HG02571 (cell line): ENCODE results near the gene SH2B3.
A peak's percentile ranks its signal among the peaks of the same experiment; 100 is the strongest.

ENCODE experiments used
- ATAC-seq: cut with Tn5 transposase; IDR thresholded peaks from one replicate; pipeline ENCODE4 v1.9.1; 2021; ENCODE audit warnings: mild to moderate bottlenecking, moderate library complexity; ENCODE audit not compliant: unreplicated experiment

Gene SH2B3

DNA sequence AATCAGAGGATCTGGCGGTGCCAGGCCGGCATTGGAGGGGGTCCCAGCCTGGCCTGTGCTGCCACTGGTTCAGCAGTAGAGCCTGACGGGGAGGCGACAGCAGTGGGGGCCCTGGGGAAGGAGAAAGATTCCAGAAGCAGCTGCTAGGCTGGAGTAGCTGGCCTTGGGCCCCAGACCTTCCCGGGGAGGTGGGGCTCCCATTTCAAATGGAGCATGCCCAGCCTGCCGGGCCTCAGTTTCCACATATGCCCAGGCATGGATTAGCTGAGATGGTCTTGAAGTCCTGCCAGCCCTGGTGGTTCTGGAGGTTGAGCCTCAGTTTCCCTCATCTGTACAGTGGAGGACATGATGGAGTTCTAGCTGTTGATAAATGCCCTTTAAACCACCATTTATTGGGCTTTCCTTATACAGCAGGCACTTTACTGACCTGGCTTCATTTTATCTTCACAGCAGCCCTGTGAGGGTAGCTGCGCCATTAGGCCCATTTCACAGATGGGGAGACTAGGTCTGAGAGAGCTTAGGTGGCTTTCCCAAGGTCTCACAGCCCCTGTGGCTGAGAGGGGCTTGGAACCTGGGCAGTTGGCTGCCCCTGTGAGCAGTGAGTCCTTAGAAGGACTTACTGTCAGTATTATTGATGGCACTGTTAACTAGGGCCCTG is 21.8 kb downstream of the SH2B3 start:
- no peak for ATAC-seq

DNA sequence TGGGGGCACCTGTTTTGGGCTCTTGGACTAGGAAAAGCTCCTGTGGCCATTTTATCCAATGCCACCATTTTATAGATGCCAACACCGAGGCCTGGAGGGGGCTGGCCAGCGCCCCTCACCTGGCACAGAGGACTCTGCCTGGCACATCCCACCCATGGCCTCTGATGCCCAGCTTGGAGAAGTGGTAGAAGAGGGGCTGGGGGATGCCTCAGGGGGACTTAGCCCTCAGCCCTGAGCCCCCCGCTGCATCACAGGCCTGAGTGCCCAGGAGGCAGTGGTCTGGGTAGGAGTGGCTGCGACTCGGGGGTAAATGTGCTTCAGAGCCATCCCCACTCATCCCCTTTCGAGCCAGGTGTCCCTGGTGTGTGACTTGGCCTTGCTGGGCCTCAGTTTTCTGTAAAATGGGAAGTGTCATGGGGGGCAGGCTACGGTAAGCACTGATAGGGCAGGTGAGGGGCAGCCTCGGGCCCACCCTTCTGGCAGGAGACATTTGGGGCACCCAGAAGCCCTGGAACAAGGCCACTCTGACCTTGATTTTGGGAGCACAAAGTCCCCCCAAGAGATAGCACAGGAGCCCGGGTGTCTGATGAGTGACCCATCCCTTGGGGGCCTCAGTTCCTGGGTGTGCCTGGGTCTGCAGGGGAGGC is 22.5 kb downstream of the SH2B3 start:
- no peak for ATAC-seq

DNA sequence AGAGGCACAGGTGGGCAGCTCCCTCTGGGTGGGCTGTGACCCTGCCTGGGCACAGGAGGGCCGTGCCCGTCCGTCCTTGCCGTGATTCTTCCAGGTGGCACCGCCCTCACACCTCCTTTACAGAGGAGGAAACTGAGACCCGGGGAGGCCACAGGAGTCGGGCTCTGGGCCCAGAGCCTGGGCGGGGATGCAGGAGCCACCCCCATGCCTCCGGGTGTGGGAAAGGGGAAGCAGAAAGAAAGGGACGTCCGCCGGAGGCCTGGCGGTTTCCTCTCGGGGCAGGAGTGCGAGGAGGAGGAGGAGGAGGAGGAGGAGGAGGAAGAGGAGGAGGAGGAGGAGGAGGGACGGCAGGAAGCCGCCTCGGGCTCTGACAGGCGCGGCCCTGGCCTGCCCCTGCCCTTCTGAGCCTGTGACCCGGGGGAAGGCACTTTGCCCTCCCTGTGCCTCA is 23.0 kb downstream of the SH2B3 start:
- no peak for ATAC-seq

DNA sequence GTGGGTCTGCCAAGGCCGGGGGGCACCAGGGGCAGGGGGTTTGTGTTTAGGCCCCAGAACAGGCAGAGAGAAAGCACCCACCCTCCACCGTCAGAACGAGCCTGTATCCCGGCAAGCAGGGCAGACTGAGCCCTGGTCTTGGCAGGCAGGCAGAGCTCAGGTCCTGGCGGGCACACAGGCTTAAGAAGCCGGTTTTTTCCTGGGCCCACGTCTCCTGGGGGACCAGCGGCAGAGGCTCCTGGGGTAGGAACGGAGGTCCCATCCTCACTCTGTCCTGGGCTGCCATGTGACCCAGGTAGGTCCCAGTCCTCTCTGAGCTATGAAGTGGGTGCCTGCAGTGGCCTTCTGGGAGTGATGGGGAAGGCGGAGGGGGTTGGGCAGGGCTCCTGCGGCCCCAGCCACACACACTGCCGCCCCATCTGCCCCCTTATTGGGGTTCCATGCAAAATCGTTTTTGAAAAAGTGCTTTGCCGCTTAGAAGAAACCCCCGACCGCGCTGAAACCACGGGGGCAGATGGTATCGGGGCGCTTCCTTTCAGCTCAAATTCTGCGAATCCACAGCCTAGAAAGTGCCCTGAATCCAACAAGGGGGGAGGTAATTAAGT is 24.2 kb downstream of the SH2B3 start:
- ATAC-seq: no peak

DNA sequence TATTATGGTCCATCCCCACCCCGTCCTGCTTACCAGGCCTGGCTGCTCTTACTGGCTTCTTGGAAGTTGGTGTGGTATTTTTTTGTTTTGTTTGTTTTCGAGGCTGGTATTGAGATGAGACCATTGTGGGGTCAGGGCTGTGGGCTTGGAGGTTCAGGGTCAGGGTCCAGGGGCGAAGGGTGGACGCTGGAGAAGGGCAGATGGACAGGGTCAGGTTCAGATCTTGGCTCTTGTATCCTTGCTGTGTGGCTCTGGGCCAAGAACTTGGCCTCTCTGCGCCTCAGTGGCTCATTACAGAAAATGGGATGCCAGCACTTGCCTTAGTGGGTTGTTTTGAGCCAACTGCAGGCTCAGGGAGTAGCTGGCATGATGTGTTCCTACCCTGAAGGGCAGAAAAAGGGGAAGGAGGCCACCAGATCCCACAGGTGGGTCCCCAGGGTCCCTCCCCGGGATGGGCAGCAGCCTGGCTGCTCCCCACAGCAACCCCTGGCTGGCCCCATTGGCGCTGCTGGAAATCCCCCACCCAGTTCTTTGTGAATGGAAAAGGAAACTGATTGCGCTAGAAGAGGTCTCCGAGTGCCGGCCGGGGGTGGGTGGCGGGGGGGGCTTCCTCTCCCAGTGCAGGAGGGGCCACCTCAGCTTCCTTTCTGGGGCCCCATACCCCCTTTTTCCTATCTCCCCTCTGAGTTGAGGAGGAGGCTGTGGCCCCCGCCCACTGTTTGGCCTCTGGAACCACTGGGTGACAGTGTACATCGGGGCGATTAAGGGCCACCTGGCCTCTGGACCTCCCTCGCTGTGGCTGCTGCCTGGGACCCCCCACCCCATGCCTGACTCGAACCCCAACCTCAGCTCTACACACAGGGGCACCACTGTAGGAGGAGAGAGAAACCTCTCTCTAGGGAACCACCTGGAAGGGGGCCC is 25.0 kb downstream of the SH2B3 start:
- peak; percentile 32 for ATAC-seq

DNA sequence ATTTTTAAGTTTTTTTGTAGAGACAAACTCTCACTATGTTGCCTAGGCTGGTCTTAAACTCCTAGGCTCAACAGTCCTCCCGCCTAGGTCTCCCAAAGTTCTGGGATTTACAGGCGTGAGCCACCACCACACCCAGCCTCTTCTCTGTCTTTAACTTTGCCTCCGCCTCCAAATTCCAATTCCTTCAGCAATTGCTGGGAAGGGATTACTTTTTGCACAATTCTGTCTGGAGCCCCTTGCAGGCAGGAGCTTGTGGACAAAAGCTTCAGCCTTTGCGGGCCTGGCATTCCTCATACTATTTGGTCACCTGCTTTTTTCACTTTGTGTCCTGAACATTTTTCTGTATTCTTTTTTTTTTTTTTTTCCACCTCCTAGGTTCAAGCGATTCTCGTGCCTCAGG is 26.0 kb downstream of the SH2B3 start:
- no peak for ATAC-seq

DNA sequence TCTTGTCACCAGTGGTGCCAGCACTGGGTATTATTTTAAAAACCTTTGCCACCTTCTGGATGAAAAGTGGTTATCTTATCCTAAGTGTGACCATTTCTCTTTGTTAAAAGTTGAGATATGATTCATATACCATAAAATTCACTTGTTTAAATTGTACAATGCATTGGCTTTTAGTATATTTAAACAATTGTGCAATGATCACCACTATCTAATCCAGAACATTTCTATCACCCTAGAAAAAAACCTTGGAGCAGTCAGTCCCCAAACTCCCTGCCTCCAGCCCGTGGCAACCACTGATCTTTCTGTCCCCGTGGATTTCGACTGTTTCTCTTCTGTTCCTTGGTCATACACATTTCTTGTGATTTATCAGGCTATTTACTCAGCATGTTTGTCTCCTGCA is 28.3 kb downstream of the SH2B3 start:
- ATAC-seq: no peak

DNA sequence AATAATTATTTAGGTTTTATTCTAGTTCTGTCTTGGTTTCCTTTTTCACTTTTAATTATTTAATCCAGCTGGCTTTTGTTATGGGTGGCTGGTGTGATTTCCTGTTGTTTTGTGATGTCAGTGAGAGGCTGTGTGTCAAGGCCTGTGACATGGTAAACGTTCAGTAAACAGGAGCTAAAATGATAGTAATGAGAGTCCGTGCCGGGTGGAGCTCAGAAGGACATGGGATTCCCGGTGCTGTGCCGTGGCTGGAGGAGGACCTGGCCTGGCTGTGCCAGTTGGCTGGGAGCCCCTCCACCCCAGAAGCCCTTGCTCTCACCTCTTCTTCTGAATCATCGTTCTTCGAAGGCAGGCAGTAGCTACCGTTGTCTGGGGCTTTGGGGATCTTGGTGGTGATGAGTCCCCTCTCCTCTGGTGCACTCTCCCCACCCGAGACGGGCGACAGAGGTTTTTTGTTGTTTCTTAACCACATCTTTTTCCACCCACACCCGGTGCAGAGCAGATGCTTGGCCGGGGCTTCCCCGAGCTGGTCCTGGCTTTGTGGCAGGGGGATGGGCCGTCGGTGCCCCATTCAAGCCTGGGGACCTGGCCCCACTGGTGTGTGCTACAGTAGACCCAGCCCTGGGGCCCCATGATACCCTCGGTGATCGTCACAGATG is 29.1 kb downstream of the SH2B3 start:
- peak; percentile 63 for ATAC-seq

DNA sequence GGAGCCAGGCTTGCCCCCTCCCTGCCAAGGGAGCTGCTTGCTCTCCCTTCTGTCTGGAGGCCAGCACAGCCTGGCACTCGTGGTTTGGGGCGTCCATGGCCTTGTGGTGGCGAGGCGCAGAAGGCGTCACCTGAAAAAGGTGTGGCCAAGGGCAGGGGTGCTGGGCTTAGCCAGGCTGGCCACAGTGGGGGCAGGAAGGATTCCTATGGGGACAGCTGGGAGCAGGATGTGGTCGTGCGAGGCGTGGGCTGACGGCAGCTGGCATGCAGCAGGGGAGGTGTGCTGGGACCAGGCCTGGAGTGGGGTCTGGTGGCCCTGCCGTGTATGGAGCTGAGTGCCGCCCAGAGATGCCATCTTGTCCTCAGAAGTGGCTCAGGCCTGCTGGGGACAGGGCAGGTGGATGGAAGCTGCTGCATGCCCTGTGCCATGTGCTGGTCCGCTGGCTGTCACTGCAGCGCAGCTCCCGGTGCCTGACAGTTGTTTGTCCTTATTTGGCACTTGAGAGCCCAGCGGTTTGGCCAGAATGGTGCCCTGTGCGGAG is 30.0 kb downstream of the SH2B3 start:
- no peak for ATAC-seq

DNA sequence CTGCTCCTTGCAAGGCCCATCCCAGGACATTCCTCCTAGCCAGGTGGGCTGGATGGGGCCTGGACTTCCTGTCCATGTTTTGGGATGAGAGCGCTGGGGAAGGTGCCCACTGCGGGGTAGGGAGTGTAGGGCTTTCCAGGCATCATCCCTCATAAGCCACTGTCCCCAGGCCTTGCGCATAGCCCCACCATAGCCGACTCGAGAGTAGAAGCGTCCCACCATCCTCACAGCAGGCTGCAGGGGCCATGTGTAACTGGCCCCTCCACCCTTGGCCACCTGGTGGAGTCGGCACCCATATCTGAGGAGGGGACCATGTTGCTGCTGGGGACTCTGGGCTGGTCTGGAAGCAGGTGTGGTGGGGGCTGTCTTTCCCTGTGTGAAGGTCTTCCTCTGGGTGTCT is 30.5 kb downstream of the SH2B3 start:
- no peak for ATAC-seq

DNA sequence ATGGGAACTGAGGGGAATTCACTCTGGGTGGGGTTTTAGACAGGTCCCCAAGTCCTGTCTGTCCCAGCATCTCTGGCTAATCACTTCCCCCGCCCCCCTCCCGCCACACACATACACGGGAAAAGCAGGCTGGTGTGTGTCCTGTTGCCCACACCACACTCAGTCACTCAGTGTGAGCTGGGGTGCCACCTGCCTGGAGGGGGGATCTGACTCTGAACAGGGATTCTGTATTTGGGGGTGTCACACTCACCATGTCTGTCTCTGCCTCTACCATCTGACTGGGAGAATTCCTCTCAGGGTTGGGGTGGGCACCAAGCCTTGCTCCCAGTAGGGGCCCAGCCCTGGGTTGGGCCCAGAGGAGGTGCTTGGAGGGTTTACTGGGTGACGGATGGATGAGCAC is 31.1 kb downstream of the SH2B3 start:
- no peak for ATAC-seq

DNA sequence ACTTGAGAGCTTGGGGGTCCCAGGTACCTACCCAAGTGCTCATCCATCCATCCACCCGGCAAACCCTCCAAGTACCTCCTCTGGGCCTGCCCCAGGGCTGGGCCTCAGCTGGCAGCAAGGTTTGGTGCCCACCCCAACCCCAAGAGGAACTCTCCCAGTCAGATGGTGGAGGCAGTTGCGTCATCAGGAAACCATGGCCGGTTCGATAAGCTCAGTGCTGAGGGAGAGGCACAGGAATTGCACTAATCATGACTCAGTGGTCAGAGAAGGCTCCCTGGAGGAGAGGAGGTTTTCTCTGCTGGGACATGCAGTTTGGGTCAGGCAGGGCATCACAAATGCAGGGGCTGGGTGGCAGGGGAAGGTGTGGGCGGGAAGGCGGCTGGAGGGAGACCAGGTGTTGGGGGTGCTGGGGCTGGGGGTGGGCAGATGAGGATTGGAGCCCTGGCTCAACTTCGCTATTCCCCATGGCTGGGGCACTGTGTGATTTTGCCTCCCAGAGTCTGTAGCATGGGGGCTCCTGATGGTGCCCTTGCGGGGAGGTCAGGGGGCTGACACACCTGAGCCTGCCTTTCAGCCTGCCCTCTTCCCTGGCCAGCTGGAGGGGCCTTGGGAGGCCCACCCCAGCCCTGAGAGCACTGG is 32.2 kb downstream of the SH2B3 start:
- ATAC-seq: no peak

DNA sequence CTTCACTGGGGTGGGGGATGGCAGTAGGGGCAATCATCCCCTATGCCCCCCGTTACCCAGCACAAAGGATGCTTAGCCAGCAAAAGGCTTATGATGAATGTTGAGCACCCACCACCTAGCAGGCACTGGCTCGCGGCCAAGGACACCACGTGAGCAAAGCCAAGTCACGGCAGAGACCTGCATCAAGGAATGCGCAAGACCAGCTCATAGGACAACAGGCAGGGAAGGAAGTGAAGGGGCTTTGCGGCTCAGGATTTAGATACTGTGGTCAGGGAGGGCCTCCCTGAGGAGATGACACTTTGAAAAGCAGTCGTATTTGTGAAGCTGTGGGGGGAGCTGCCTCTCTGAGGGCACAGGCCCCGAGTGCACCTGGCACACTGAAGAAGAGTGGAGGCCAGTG is 32.8 kb downstream of the SH2B3 start:
- no peak for ATAC-seq

DNA sequence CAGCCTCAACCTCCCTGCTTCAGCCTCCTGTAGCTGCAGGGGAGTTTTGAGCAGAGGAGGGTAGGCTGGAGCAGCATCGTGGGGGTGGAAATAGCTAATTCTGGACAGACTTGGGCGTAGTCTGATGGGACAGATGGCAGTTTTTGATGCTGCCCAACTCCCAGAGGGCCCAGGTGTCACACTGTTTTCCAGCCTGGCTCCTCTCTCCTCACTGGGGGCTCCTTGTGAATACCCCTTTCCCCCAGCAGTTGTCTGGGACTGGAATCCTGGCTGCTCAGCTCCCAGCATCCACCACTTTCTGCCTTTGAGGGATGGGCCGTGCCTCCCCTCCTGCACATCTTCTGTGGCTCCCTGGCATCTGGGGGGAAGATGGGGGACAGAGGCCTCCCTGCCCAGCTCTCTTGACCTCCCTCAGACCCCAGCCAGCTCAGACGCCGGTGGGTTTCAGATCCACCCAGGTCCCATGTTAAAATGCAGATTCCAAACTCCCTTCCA is 34.0 kb downstream of the SH2B3 start:
- ATAC-seq: no peak

DNA sequence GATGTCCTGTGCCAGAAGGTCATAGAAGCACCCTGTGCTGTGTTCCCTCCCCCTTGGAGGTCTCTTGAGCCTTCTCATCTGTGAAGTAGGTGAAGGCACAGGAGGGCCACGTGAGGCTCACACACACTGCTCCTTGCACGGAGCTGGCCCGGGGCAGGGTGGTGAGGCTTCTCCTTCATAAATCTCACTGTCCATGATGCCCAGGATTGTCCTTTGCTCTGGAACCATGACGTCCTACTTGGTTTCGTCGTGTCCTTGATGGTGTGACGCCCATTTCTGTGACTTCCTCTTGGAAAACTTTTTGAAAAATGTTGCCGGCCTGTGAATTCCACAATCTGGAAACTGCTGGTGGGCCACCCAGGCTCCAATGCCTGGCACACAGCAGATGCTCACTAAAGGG is 34.4 kb downstream of the SH2B3 start:
- no peak for ATAC-seq

DNA sequence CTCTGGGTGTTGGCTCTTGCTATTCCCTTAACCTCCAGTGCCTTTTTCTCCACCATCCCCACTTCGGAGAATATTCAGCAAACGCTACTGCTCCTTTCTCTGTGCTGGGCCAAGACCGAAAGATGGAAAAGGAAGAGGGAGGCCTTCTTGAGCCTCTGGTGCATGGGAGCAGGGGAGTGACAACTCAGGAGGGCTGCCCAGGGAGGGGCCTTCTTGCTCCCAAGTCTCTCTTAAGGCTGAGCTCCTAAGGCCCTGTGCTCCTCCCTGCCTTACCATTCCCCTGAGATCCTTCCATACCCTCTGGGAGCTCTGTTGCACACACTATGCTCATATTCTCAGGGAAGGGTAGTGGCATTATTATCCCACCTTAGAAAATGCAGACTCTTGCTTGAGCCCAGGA is 34.9 kb downstream of the SH2B3 start:
- ATAC-seq: no peak

DNA sequence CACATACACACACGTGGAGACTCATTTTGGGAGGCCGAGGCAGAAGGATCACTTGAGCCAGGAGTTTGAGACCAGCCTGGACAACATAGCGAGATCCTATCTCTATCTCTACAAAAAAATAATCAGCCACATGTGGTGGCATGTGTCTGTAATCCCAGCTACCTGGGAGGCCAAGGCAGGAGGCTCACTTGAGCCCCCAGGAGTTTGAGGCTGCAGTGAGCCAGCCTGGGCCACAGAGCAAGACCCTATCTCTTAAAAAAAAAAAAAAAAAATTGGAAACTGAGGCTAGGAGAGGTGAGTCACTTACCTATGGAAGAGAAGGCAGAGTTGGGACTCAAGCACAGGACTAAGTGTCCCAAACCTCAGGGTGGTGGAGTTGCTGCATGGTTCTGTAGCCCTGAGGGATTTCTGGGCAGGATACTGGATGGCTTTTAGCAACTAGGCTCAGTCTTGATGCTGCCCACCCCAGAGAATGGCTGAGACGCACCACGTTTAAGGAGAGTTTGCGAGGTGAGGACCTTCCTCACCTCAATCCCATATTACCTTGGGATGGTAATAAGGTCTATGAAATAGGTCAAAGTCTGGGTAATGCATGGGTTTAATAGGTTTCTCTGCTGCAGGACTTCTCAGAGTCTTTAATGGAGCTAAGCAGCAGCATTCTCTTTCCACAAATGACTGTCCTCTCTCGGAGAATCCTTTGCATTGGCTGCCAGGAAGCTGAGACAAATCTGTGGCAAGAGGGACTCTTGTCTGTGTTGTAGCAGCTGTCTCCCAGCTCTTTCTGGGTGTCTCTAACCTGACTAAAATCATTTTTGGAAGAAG is 35.6 kb downstream of the SH2B3 start:
- no peak for ATAC-seq

DNA sequence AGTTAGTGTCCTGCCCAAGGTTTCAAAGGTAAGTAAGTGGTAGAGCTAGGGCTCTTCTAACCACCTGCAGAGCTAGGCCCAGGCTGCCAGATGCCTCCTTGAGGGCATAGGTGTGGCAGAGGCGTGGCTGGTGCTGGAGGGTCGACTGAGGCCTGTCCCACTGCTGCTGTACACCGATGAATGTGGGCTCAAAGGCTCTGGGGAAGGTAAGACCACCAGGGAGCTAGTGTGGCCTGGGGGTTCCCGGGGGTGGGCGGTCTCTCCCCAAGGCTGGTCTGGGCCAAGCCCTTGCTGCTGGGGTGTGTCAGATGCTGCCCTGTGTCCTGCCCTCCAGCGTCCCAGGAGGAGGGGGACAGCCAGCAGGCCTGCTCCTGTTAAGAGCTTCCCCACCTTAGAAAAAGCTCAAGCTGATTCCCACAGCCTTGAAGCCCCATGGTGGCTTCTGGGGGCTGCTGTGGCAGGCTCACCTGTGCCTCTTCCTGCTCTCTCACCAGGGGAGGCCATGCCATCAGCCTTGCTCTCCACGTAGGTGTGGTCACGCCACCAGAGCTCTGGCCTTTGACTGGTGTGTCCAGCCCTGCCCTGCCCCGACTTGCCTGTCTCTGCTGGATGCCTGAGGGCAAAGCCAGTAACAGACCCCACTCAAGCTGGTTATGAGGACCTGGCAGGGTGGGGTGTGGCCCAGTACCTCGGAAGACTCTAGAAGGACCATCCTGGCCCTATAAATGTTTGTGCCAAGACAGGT is 36.8 kb downstream of the SH2B3 start:
- ATAC-seq: no peak
